ENCODE measurements around the gene TNFRSF4.

Gene TNFRSF4

DNA sequence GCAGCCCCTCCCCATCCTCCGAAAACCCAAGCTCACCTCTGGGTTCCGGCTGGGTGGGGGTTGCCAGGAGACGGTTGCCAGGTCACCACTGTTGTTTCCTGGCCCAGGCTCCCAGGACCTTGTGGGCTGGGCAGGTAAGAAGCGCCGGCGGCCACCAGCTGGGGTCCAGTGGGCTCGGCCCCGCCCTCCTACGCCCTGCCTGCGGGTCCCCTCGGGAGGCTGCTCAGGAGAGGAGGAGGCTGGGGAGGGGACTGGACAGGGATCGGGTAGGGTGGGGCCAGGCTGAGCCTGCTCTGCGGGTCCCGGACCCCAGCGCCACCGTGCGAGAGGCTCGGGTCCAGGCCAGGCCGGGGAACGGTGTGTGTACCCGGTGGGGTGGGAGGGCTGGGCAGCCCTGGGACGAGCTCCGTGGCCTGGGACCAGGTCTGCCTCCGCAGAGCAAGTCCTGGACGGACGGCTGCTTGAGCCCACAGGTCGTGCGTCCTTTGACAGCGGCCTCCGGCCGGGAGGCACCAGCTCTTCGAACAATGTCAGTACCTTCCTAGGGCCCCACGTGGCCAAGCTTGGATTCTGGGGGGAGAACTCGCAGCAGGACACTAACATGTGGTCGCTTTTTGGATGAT is 40.0 kb downstream of the TNFRSF4 start, which contains the start of gene TTLL10:
Gene TTLL10 (plus strand): TSS at position 88 of the 623 bp plus-strand sequence. CDS start 5,336 bp downstream, outside the sequence.
- Histone ChIP-seq H3K4me3 (ENCODE audit: low read depth, low read length, poor library complexity, severe bottlenecking) (no peak within 1 kb of the TSS), H3K27me3 (ENCODE audit: insufficient read depth, low read length) (no peaks in the 10 kb centered on the region; the same call in 1 of the 2 replicates), H3F3A (ENCODE audit: insufficient read depth, low read length) (no peaks in the 10 kb centered on the region), H3K36me3 (ENCODE audit: insufficient read depth, low read length) (no peaks in the 10 kb centered on the region), H4K20me1 (ENCODE audit: insufficient read depth, low read length) (no peaks in the 10 kb centered on the region), H3K9me2 (ENCODE audit: low read depth, low read length) (no peaks in the 10 kb centered on the region), H3K9ac (ENCODE audit: low read length) (no peak within 1 kb of the TSS), H2AFZ (ENCODE audit: low read length) (no peak within 1 kb of the TSS), H3K4me2 (ENCODE audit: low read length) (no peak within 1 kb of the TSS), H3K27ac (ENCODE audit: low read depth, low read length, poor library complexity, severe bottlenecking) (no peak within 1 kb of the TSS), H3K4me1 (ENCODE audit: insufficient read depth, low read length, severe bottlenecking) (no peaks in the 10 kb centered on the region), H3K79me2 (ENCODE audit: insufficient read depth, low read length) (no peaks in the 10 kb centered on the region), H3K9me3 (ENCODE audit: low read length) (no peaks in the 10 kb centered on the region)
- no peak for TF ChIP-seq EZH2 (IDR thresholded peaks at IDR 0.05; ENCODE audit: borderline replicate concordance, low read length)
- TF ChIP-seq, protein P1, sequence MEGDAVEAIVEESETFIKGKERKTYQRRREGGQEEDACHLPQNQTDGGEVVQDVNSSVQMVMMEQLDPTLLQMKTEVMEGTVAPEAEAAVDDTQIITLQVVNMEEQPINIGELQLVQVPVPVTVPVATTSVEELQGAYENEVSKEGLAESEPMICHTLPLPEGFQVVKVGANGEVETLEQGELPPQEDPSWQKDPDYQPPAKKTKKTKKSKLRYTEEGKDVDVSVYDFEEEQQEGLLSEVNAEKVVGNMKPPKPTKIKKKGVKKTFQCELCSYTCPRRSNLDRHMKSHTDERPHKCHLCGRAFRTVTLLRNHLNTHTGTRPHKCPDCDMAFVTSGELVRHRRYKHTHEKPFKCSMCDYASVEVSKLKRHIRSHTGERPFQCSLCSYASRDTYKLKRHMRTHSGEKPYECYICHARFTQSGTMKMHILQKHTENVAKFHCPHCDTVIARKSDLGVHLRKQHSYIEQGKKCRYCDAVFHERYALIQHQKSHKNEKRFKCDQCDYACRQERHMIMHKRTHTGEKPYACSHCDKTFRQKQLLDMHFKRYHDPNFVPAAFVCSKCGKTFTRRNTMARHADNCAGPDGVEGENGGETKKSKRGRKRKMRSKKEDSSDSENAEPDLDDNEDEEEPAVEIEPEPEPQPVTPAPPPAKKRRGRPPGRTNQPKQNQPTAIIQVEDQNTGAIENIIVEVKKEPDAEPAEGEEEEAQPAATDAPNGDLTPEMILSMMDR (IDR thresholded peaks at IDR 0.05; ENCODE audit: low read length): no peak

DNA sequence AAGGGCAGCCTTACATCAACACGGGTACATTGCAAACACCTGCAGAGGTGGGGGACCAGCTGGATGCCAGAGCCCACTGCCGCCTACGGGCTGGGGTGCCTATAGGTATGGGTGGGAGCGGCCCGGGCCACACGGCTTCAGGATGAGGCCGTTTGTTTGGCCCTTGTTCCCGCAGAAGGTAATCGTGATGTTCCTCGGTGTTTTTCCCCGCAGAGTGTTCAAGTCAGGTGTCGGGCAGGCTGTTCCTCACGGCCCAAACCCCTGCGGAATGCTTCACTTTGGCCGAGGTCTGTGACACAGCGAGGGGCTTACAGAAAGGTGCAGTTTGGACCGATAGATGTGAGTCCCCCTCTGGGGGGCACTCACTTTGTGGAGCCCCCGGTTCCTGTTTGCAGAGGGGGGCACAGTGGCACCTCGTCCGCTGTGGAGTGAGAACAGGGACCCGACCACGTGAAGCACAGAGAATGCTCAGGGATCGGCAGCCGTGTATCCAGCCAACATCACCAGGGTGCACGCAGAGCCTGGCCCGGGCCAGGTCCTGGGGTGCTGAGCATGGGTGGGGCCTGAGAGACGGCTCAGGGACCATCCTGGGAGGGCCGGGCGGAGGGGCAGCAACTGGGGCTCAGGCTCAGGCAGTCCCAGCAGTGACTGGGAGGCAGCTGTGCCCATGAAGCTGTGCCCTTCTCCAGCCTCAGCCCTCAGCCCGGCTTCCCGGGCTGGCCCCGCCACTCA is 40.7 kb downstream of the TNFRSF4 start:
- Histone ChIP-seq H3K9me2 (ENCODE audit: low read depth, low read length) (no peaks in the 10 kb centered on the region), H3K27me3 (ENCODE audit: insufficient read depth, low read length) (no peaks in the 10 kb centered on the region; the same call in 1 of the 2 replicates), H3K4me3 (ENCODE audit: low read depth, low read length, poor library complexity, severe bottlenecking) (no peak overlapping the region), H3K4me1 (ENCODE audit: insufficient read depth, low read length, severe bottlenecking) (no peaks in the 10 kb centered on the region), H4K20me1 (ENCODE audit: insufficient read depth, low read length) (no peaks in the 10 kb centered on the region), H3K27ac (ENCODE audit: low read depth, low read length, poor library complexity, severe bottlenecking) (no peak overlapping the region), H3K36me3 (ENCODE audit: insufficient read depth, low read length) (no peaks in the 10 kb centered on the region), H3K4me2 (ENCODE audit: low read length) (no peak overlapping the region), H3K9me3 (ENCODE audit: low read length) (no peaks in the 10 kb centered on the region), H3K79me2 (ENCODE audit: insufficient read depth, low read length) (no peaks in the 10 kb centered on the region), H3K9ac (ENCODE audit: low read length) (no peak overlapping the region), H2AFZ (ENCODE audit: low read length) (no peak overlapping the region), H3F3A (ENCODE audit: insufficient read depth, low read length) (no peaks in the 10 kb centered on the region)
- no peak for TF ChIP-seq EZH2 (IDR thresholded peaks at IDR 0.05; ENCODE audit: borderline replicate concordance, low read length)
- TF ChIP-seq, protein P1 (IDR thresholded peaks at IDR 0.05; ENCODE audit: low read length): no peak

DNA sequence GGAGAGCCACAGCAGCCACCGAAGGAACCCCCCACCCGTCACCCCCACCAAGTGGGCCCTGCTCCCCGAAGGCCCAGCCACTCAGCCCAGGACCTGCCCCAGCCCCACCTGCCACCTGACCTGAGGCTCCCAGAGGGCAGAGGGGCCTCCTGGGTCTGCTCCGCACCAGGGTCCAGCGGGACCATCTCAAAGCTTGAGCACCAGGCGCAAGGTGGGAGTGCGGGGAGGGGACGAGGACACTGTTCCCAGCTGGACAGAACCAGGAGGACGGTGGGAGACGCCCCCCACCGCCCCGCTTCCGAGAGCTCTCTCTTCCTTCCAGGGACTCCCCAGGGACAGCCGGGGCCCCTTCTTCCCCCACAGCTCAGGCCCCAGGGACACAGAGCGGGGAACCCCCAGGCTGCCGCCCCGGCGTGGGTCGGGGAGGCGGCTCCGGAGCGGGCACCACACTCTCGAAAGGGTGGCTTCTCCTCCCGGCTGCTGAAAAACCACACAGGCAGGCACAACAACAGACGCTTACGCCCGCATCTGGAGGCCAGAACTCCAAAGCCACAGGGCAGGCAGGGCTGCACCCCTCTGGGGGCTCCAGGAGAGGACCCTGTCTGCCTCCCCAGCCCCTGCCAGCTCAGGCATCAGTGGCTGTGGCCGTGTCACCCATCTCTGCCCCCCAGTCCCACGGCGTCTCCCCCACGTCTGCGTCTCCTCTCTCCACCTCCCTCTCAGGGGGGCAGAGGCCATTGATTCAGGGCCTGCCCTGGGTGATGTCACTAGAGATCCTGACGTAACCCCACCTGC is 42.2 kb downstream of the TNFRSF4 start:
- no peak overlapping the region for H3K4me2 ChIP-seq (ENCODE audit: low read length)
- H3K4me1 ChIP-seq (ENCODE audit: insufficient read depth, low read length, severe bottlenecking): no peaks in the 10 kb centered on the region
- H3K79me2 ChIP-seq (ENCODE audit: insufficient read depth, low read length): no peaks in the 10 kb centered on the region
- H3K9ac ChIP-seq (ENCODE audit: low read length): no peak overlapping the region
- no peaks in the 10 kb centered on the region for H4K20me1 ChIP-seq (ENCODE audit: insufficient read depth, low read length)
- H2AFZ ChIP-seq (ENCODE audit: low read length): no peak overlapping the region
- no peaks in the 10 kb centered on the region; the same call in 1 of the 2 replicates for H3K27me3 ChIP-seq (ENCODE audit: insufficient read depth, low read length)
- H3K4me3 ChIP-seq (ENCODE audit: low read depth, low read length, poor library complexity, severe bottlenecking): no peak overlapping the region
- TF ChIP-seq EZH2 (IDR thresholded peaks at IDR 0.05; ENCODE audit: borderline replicate concordance, low read length): no peak
- TF ChIP-seq, protein P1 (IDR thresholded peaks at IDR 0.05; ENCODE audit: low read length): no peak
- no peaks in the 10 kb centered on the region for H3K9me2 ChIP-seq (ENCODE audit: low read depth, low read length)
- H3K36me3 ChIP-seq (ENCODE audit: insufficient read depth, low read length): no peaks in the 10 kb centered on the region
- no peaks in the 10 kb centered on the region for H3F3A ChIP-seq (ENCODE audit: insufficient read depth, low read length)
- no peaks in the 10 kb centered on the region for H3K9me3 ChIP-seq (ENCODE audit: low read length)
- H3K27ac ChIP-seq (ENCODE audit: low read depth, low read length, poor library complexity, severe bottlenecking): no peak overlapping the region

Data from OCI-LY1 (cell line).